AML-193 (cell line): ENCODE results near the gene CORO6.

ENCODE experiments used
- DNase-seq, 2 experiments: peaks; one replicate each; lab custom pipeline; 2025; lab: John Stamatoyannopoulos, UW

Gene CORO6

DNA sequence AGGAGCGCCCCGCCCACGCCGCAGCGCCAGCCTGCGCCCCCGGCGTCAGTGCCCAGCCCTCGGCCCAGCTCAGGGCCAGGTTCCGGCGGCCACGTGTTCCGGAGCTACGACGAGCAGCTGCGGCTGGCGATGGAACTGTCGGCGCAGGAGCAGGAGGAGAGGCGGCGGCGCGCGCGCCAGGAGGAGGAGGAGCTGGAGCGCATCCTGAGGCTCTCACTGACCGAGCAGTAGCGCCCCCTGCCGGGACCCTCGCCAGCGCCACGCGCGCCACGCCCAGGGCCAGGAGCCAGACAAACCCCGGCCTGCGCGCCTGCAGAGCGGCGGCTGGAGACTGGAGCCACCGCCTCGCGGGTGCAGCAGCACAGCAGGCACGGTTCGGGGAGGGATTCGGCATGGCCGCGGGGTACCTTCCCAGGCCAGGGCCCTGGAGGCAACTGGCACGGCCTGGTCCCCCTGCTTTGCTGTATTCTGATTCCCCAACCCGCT lies 9.3 kb downstream of the CORO6 start:
- DNase-seq: no peak

DNA sequence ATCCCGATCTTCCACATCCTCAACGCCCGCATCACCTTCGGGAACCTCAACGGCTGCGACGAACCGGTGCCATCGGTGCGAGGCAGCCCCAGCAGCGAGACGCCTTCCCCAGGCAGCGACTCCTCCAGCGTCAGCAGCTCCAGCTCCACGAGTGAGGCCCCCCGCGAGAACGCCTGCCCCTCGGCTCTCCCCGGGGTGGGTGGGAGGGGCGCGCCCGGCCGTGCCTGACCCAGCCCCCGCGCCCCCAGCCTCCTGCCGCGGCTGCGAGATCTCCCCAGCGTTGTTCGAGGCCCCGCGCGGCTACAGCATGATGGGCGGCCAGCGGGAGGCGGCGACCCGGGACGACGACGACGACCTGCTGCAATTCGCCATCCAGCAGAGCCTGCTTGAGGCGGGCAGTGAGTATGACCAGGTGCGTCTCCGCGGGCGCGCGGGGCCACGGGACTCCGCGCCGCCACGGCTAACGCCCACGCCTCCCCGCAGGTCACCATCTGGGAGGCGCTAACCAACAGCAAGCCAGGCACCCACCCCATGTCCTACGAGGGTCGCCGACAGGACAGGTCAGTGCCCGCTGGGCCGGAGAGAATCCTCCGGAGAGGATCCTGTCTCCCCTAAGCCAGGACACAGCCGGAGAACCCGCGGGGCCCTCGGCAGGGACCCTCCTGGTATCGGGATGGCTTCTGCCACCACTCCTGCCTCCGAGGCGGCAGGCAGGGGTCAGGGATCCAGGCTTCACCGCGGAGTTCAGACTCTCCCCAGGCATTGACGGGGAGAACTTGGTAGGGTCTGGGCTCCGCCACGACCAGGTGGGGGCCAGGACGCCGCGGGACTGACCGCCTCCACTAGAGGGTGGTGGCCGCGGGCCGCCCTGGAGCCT lies 10.1 kb downstream of the CORO6 start:
- DNase-seq: no peak

DNA sequence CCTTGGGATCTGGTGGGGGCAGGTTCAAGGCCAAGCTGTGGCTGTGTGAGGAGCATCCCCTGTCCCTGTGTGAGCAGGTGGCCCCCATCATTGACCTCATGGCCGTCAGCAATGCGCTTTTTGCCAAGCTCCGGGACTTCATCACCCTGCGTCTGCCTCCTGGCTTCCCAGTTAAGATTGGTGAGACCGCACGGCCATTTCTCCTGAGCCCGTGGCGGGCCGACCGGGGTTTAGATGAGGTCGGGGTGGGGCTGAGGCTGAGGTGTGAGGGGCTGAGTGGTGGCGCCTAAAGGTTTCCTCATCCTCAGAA lies 10.7 kb downstream of the CORO6 start:
- no peak for DNase-seq

DNA sequence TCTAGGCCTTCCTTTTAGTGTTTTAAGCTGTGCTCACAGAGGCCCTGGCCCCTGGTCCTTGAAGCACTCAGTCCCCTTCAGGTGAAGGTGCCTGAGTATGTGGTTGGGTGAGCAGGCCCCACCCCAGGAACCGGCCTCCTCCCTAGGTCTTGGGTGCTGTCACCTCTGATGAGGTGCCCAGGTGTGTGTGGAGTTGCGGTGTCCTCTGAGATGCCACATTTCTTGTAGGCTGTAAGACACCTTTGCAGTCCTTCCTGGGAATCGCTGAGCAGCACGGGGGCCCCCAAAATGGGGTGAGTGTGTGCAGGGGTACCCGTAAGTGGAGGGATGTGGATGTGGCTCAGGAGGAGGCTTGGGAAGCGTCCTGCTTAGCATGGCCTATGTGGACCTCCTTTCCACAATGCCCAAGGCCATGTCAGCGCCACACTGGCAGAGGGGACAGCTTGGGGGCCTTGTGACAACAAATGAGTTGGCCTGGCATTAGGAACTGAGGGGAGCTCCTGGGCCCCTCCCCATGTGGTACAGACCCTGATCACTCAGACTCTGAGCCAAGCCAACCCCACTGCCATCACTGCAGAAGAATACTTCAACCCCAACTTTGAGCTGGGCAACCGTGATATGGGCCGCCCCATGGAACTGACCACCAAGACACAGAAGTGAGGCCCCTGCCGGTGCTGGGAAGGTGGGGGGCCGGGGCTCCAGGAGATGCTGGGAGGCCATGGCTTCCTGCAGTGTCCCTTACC lies 11.2 kb downstream of the CORO6 start:
- DNase-seq: no peak

DNA sequence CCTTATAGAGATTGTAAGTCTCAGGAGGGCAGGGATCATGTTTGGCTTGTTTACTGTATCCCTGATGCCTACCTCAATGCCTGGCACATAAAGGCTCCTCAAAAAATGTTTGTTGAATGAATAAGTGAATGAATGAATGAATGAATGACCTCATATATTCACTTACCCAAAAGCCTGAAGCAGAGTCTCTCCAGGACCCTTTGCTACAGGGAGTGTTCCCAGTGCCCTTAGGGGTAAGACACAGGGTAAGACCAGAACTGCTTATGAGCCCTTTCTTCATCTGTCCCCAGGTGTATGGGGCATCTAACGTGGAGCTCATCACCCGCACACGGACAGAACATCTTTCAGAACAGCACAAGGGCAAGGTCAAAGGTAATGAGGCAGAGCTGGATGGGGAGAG lies 12.3 kb downstream of the CORO6 start:
- DNase-seq: no peak

DNA sequence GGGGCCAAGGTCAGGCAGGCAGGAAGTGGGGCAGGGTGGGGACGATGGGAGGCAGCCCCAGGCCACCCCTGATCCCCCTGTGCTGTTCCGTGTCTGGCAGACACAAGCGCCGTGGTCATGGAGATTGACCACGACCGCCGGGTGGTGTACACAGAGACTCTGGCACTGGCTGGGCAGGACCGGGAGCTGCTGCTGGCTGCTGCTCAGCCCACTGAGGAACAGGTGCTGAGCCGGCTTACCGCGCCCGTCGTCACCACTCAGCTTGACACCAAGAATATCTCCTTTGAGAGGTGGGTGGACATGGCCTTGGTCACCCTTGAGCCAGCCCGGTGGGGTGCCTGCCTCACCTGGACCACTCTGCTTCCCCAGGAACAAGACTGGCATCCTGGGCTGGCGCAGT lies 13.7 kb downstream of the CORO6 start:
- no peak for DNase-seq

DNA sequence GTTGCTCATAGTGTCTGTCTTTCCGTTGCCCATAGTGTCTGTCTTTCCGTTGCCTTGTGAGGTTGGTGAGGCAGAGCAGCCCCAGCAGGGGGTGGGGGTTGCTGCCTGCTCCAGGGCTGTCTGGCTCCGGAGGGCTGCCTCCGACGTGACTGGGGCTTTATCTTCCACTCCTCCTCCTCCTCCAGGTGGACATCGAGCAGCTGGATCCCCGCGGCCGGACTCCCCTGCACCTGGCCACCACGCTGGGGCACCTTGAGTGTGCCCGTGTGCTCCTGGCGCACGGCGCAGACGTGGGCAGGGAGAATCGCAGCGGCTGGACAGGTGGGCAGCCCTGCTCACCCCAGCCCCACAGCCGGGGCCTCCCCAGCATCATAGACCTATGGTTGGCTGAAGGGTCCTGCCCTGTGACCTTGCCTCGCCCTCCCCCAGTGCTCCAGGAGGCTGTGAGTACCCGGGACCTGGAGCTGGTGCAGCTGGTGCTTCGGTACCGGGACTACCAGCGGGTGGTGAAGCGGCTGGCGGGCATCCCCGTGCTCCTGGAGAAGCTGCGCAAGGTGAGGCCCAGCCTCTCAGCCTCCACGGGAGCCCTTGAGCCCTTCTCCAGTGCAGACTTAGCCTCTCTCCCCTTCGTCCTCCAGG lies 15.0 kb downstream of the CORO6 start:
- no peak for DNase-seq

- no peak for DNase-seq
Observed at GRCh38 chr17:29603109-29603674, 19.5 kb downstream of the CORO6 start.

GRCh38 chr17:29597361-29598172 lies 25.1 kb downstream of the CORO6 start:
- DNase-seq: no peak

DNA sequence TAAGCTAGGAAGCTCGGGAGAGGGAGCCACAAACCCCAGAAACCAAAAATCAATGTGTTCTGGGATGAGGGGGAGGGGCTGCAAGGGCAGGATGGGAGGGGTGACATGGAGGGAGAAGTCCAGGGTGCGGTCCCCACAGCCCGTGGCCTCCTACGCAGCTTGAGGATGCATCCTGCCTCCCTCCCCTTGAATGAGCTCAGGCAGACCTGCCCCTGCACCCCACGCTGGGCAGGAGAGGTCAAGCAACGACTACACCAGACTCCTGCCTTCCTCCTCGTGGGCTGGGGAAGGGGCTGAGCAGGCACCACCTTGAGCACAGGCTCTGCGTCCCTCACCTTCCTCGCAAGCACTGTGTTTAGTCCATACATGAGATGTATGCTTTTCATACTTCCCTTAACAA lies 25.9 kb downstream of the CORO6 start:
- no peak for DNase-seq

DNA sequence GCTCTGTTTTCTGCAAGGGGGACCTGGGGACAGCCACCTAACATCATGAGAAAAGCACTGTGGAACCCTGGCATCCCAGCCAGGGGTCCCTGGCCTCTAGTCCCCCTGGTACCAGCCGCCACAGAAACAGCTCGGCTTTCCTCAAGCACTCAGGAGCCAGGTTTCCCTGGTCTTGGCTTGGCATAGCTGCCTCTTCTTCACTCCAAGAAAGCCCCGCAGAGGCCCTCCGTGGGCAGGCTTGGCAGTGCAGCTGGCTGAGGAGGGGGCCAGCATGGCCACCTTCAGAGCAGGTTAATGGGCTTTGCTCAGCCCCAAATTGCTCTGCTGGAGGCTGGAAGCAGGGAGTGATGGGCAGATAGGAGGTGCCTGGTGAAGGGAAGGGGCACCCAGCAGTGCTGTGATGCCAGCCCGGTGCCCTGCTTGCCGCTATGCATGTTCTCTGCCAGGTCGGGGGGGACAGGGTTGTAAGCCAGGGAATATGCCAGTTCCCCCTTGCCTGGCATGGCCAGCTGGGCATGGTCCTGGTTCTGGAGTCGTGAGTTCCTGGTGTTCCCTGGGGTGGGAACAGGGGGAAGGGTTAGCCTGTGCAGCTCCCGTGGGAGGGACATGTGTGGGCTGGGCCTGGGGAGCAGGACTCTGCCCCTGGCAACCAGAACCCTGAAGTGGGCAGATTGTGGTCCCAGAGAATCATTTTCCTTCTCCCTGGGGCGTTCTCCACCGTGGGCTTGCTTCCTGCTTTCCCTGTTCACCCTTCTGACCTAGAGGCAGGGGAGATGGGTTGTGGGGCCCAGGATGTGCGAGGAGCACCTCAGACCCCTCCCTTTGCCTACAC lies 26.6 kb downstream of the CORO6 start:
- DNase-seq: no peak

DNA sequence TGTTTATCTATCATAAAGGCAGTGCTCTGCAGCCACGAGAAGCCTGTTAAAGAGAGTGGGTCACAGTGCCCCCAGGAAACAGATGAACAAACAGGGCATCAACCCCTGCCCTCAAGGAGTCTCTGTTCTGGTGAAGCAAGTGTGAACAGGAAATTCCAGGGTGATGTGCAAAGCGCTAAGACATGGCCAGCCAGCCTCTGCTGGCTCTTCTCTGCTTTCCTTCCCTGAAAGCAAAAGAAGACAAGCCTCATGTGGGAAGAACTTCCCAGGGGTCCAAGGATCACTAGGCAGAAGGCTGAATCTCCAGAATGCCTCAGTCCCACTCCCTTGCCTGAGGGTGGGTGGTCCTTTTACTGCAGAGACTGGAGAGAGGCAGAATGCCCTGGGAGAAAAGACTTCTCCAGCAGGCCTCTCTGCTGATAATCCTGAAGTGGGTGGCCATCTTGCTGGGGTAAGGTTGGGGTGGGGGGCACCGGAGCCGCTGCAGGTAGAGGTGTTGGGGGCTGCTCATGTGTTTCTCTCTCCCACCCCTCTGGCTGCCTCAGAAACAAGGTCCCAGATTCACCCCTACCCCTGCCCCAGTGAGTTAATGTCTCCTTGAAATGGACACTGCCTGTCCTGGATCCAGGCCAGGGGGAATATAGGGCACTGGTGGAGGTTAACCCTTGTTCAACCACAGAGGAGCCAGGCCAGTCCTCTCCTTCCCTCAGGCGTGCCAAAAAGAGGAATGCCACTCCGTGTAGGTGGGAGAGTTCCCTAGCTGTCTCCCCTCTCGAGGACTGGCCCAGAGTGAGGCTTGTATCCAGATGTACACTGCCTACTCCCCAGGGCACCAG lies 27.4 kb downstream of the CORO6 start:
- no peak for DNase-seq

GRCh38 chr17:29594519-29595090 lies 28.1 kb downstream of the CORO6 start:
- DNase-seq: no peak

GRCh38 chr17:29593591-29594518 lies 28.9 kb downstream of the CORO6 start:
- DNase-seq: peak; percentile 22 to 30

GRCh38 chr17:29592850-29593551 lies 29.7 kb downstream of the CORO6 start, which contains the start of gene ANKRD13B:
Gene ANKRD13B (plus strand): TSS chr17:29593132. CDS start chr17:29593622, 490 bp downstream.
- DNase-seq: no peak

- DNase-seq: peak; percentile 81 to 83
Observed at GRCh38 chr17:29591737-29592608, 30.7 kb downstream of the CORO6 start.
